ENCODE results near the gene SPATA31D3. TPM values are rescaled to one million over a fixed set of nuclear protein-coding genes. Genes with fewer than 3 reads are reported as not detected.
"Not testable (repeated sequence)": the region's sequence is repeated elsewhere in the genome, so short reads cannot be mapped to it uniquely, and the experiment has no call there.

Gene SPATA31D3
- total RNA-seq, 1 experiment from 2014 or later: not detected

- in situ Hi-C loops (cut with HindIII; ENCODE audit: low pct_unique_long_range_greater_than_20kb, low sequenced_read_pairs): no loop called here
- no peak for DNase-seq (ENCODE audit: low read depth, low spot score)
These were observed 24.7 kb downstream of the SPATA31D3 start for GRCh38 chr9:81968026-81968425.

- no peak for DNase-seq (ENCODE audit: low read depth, low spot score)
- in situ Hi-C loops (cut with HindIII; ENCODE audit: low pct_unique_long_range_greater_than_20kb, low sequenced_read_pairs): no loop called here
These were observed 26.7 kb downstream of the SPATA31D3 start for GRCh38 chr9:81969971-81970370.

DNA sequence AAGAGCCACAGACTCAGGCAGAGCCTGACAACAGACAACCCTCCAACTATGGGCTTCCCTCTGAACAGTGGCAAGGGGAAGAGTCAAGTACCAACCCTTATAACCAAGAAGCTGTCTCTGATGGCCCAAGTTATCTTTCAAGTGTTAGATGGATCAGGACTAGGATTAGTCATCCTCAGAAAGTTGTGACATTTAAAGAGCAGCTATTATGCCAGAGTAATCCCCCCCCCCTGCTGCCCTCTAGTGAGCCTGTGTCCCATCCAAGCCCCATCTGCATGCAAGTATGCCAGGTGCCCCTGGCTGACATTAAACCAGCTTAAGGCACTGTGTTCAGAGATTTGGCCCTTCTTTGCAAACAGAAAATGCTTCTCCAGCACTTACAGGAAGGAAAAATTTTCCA lies 28.4 kb downstream of the SPATA31D3 start:
- DNase-seq (ENCODE audit: low read depth, low spot score): no peak
- in situ Hi-C loops (cut with HindIII; ENCODE audit: low pct_unique_long_range_greater_than_20kb, low sequenced_read_pairs): no loop called here

DNA sequence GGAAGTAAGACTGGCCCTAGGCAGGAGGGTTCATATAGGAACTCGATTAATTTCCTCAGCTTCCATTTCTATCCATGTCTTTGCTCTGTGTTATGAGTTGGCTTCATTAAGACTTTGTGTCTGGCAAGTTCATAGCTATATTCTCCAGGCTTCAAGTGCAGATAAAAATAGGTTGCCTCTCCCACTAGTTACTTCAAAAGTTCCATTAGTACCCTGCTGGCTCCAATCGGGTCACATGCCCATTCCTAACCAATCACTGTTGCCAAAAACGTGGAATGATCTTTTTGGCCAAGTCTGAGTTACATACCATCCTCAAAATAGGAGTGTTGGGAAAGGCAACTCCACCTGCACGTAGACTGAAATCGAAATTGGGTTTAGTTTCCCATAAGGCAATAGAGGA lies 31.5 kb downstream of the SPATA31D3 start:
- in situ Hi-C loops (cut with HindIII; ENCODE audit: low pct_unique_long_range_greater_than_20kb, low sequenced_read_pairs): no loop called here
- no peak for DNase-seq (ENCODE audit: low read depth, low spot score)

- DNase-seq (ENCODE audit: low read depth, low spot score): no peak
- in situ Hi-C loops (cut with HindIII; ENCODE audit: low pct_unique_long_range_greater_than_20kb, low sequenced_read_pairs): no loop called here
These were observed 33.1 kb downstream of the SPATA31D3 start for GRCh38 chr9:81976351-81976750.

GRCh38 chr9:81979196-81979595 lies 35.9 kb downstream of the SPATA31D3 start:
- in situ Hi-C loops (cut with HindIII; ENCODE audit: low pct_unique_long_range_greater_than_20kb, low sequenced_read_pairs): no loop called here
- DNase-seq (ENCODE audit: low read depth, low spot score): no peak

DNA sequence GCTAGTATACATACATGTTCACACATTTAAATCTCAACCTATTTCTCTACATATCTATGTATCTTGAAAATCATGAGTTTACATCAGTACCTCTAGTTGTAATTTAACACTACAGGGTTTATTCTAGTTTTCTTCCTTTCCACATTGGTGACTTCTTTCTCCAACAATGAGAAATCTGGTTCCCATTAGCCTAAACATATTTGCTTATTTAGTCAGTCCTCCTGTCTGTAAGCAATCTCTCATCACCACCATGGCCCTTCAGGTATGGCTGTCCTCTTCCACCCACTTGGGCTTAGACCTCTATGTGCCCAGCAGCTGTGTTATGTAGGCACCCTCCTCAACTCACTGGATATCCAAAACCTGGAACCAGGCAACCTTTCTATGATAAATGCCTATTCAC lies 37.3 kb downstream of the SPATA31D3 start:
- no peak for DNase-seq (ENCODE audit: low read depth, low spot score)
- in situ Hi-C loops (cut with HindIII; ENCODE audit: low pct_unique_long_range_greater_than_20kb, low sequenced_read_pairs): no loop called here

GRCh38 chr9:81981883-81982282 lies 38.6 kb downstream of the SPATA31D3 start:
- DNase-seq (ENCODE audit: low read depth, low spot score): no peak
- in situ Hi-C loops (cut with HindIII; ENCODE audit: low pct_unique_long_range_greater_than_20kb, low sequenced_read_pairs): no loop called here

GRCh38 chr9:81984928-81985327 lies 41.6 kb downstream of the SPATA31D3 start:
- DNase-seq (ENCODE audit: low read depth, low spot score): no peak
- in situ Hi-C loops (cut with HindIII; ENCODE audit: low pct_unique_long_range_greater_than_20kb, low sequenced_read_pairs): no loop called here

- in situ Hi-C loops (cut with HindIII; ENCODE audit: low pct_unique_long_range_greater_than_20kb, low sequenced_read_pairs): no loop called here
- no peak for DNase-seq (ENCODE audit: low read depth, low spot score)
These were observed 42.8 kb downstream of the SPATA31D3 start for GRCh38 chr9:81986051-81986450.

DNA sequence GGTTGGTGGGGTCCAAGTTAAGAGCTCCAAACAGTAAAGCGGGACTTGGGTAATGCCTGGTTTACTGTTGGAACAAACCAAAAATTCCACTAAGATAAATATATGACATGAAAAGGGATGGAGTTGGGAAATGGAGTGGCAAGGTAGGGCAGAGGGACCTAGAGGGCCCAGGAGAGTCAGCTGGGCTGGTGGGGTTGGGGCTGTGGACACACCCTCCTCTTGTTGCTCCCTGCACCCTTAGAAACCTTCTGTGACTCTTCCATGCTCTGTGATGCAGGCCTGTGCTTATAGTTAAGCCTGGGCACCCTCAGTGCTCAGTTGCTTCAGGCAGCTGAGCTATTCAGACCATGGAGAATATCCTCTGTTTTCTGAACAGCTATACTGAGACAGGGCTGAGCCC lies 45.2 kb downstream of the SPATA31D3 start, which contains the start of gene SPATA31D1:
SPATA31D1 (plus strand) TSS at position 301 of the 400 bp plus-strand sequence; CDS start at position 348, 47 bp downstream.
- DNase-seq (ENCODE audit: low read depth, low spot score); in situ Hi-C loops (cut with HindIII; ENCODE audit: low pct_unique_long_range_greater_than_20kb, low sequenced_read_pairs): not testable (repeated sequence)

- DNase-seq (ENCODE audit: low read depth, low spot score): no peak
- in situ Hi-C loops (cut with HindIII; ENCODE audit: low pct_unique_long_range_greater_than_20kb, low sequenced_read_pairs): no loop called here
These were observed 46.4 kb downstream of the SPATA31D3 start for GRCh38 chr9:81989700-81990099.

DNA sequence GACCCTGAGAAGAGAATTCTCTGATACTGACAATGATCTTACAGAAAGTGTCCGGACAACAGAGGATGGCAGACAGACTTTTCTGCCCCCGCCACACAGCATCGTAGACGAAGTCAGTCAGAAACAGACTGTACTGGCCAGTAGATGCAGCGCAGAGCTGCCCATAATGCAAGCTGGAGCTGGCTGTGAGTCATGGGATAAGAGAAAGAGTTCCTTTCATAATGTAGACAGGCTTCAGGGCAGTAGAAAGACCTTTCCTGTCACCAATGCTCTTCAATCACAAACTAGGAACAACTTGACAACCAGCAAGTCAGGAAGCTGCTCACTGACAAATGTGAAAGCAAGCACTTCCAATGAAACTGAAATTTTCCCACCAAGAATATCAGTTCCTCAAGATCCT lies 50.4 kb downstream of the SPATA31D3 start:
- DNase-seq (ENCODE audit: low read depth, low spot score): peak; percentile 12
- in situ Hi-C loops (cut with HindIII; ENCODE audit: low pct_unique_long_range_greater_than_20kb, low sequenced_read_pairs): no loop called here

Other genes with a start within 250 kb of the SPATA31D3 start
- gene SPATA31D4, start 15.1 kb upstream of the SPATA31D3 start, total RNA-seq (2014; rRNA removed; shearing (Covaris generic)): not detected in 2 replicates
- gene SPATA31D1, start 45.3 kb downstream of the SPATA31D3 start, total RNA-seq (2014; rRNA removed; shearing (Covaris generic)): not detected in 2 replicates